ENCODE data around the gene DET1.
"Not testable (repeated sequence)": the region's sequence is repeated elsewhere in the genome, so short reads cannot be mapped to it uniquely, and the experiment has no call there.

Gene DET1

GRCh38 chr15:88469321-88469720 lies 77.2 kb downstream of the DET1 start:
- Histone ChIP-seq H3K4me3 (ENCODE audit: insufficient read depth, low read depth, low read length) (no peak overlapping the region), H3K27ac (ENCODE audit: insufficient read depth, low read depth, low read length, poor library complexity, severe bottlenecking) (no peak overlapping the region), H3K36me3 (ENCODE audit: control insufficient read depth, insufficient read depth, low read length) (peaks cover 8% of the 10 kb centered on the region), H3K27me3 (ENCODE audit: control insufficient read depth, insufficient read depth, low read length, poor library complexity, severe bottlenecking) (no peaks in the 10 kb centered on the region), H3K9me3 (ENCODE audit: control insufficient read depth, low read length) (no peaks in the 10 kb centered on the region), H3K4me1 (ENCODE audit: control insufficient read depth, insufficient read depth, low read length) (no peaks in the 10 kb centered on the region)
- WGBS, 2 experiments, result 94% methylated on average over 2 of the region's 2 CpGs

GRCh38 chr15:88468721-88469120 lies 77.8 kb downstream of the DET1 start:
- peaks cover 10% of the 10 kb centered on the region for H3K36me3 ChIP-seq (ENCODE audit: control insufficient read depth, insufficient read depth, low read length)
- H3K27me3 ChIP-seq (ENCODE audit: control insufficient read depth, insufficient read depth, low read length, poor library complexity, severe bottlenecking); H3K27ac ChIP-seq (ENCODE audit: insufficient read depth, low read depth, low read length, poor library complexity, severe bottlenecking); H3K4me1 ChIP-seq (ENCODE audit: control insufficient read depth, insufficient read depth, low read length); H3K9me3 ChIP-seq (ENCODE audit: control insufficient read depth, low read length); H3K4me3 ChIP-seq (ENCODE audit: insufficient read depth, low read depth, low read length): not testable (repeated sequence)
- 95 to 97% methylated on average over 10 of the region's 10 CpGs for WGBS, 2 experiments

- peak overlapping the region; percentile 82 for H3K27ac ChIP-seq (ENCODE audit: insufficient read depth, low read depth, low read length, poor library complexity, severe bottlenecking)
- 4 to 6% methylated on average over 17 of the region's 17 CpGs for WGBS, 2 experiments
Measured at GRCh38 chr15:88467935-88468528, 78.4 kb downstream of the DET1 start.

GRCh38 chr15:88467073-88467934 lies 79.2 kb downstream of the DET1 start, which contains the start of the genes MRPL46 and MRPS11:
MRPL46 (minus strand) TSS chr15:88467388; CDS start chr15:88467377, 11 bp downstream.
MRPS11 (plus strand) TSS chr15:88467708; CDS start chr15:88467718, 10 bp downstream.
- Histone ChIP-seq H3K27ac (ENCODE audit: insufficient read depth, low read depth, low read length, poor library complexity, severe bottlenecking) (peak within 1 kb of the TSS; percentile 82), H3K4me3 (ENCODE audit: insufficient read depth, low read depth, low read length) (peak within 1 kb of the TSS; percentile 93), H3K4me1 (ENCODE audit: control insufficient read depth, insufficient read depth, low read length) (no peaks in the 10 kb centered on the region), H3K9me3 (ENCODE audit: control insufficient read depth, low read length) (no peaks in the 10 kb centered on the region), H3K27me3 (ENCODE audit: control insufficient read depth, insufficient read depth, low read length, poor library complexity, severe bottlenecking) (no peaks in the 10 kb centered on the region), H3K36me3 (ENCODE audit: control insufficient read depth, insufficient read depth, low read length) (peaks cover 18% of the 10 kb centered on the region)
- 0% methylated on average over 55 of the region's 55 CpGs for WGBS, 2 experiments

More at GRCh38 chr15:88467935-88468528, 78.4 kb downstream of the DET1 start:
- H3K4me3 ChIP-seq (ENCODE audit: insufficient read depth, low read depth, low read length), result peak overlapping the region; percentile 93
- peaks cover 17% of the 10 kb centered on the region for H3K36me3 ChIP-seq (ENCODE audit: control insufficient read depth, insufficient read depth, low read length)
- H3K27me3 ChIP-seq (ENCODE audit: control insufficient read depth, insufficient read depth, low read length, poor library complexity, severe bottlenecking), result no peaks in the 10 kb centered on the region
- no peaks in the 10 kb centered on the region for H3K9me3 ChIP-seq (ENCODE audit: control insufficient read depth, low read length)
- H3K4me1 ChIP-seq (ENCODE audit: control insufficient read depth, insufficient read depth, low read length), result no peaks in the 10 kb centered on the region

- Histone ChIP-seq H3K9me3 (ENCODE audit: control insufficient read depth, low read length) (no peaks in the 10 kb centered on the region), H3K4me3 (ENCODE audit: insufficient read depth, low read depth, low read length) (no peak overlapping the region), H3K36me3 (ENCODE audit: control insufficient read depth, insufficient read depth, low read length) (peaks cover 18% of the 10 kb centered on the region), H3K4me1 (ENCODE audit: control insufficient read depth, insufficient read depth, low read length) (no peaks in the 10 kb centered on the region), H3K27me3 (ENCODE audit: control insufficient read depth, insufficient read depth, low read length, poor library complexity, severe bottlenecking) (no peaks in the 10 kb centered on the region), H3K27ac (ENCODE audit: insufficient read depth, low read depth, low read length, poor library complexity, severe bottlenecking) (no peak overlapping the region)
- WGBS, 2 experiments, result 93 to 97% methylated on average over 4 of the region's 4 CpGs
Measured at GRCh38 chr15:88465633-88466224, 80.8 kb downstream of the DET1 start.

- peaks cover 30% of the 10 kb centered on the region for H3K36me3 ChIP-seq (ENCODE audit: control insufficient read depth, insufficient read depth, low read length)
Measured at GRCh38 chr15:88463870-88464532, 82.5 kb downstream of the DET1 start.

More at GRCh38 chr15:88463870-88464532, 82.5 kb downstream of the DET1 start:
- Histone ChIP-seq H3K4me1 (ENCODE audit: control insufficient read depth, insufficient read depth, low read length) (no peaks in the 10 kb centered on the region), H3K4me3 (ENCODE audit: insufficient read depth, low read depth, low read length) (no peak overlapping the region), H3K27ac (ENCODE audit: insufficient read depth, low read depth, low read length, poor library complexity, severe bottlenecking) (no peak overlapping the region), H3K27me3 (ENCODE audit: control insufficient read depth, insufficient read depth, low read length, poor library complexity, severe bottlenecking) (no peaks in the 10 kb centered on the region), H3K9me3 (ENCODE audit: control insufficient read depth, low read length) (no peaks in the 10 kb centered on the region)
- WGBS, 2 experiments, result 75 to 99% methylated on average over 2 of the region's 2 CpGs
